ENCODE data around the gene TSBP1. TPM values are rescaled to one million over a fixed set of nuclear protein-coding genes. Genes with fewer than 3 reads are reported as not detected.
"Not testable (repeated sequence)": the region's sequence is repeated elsewhere in the genome, so short reads cannot be mapped to it uniquely, and the experiment has no call there.

TSBP1 gene
- total RNA-seq, 1 experiment from 2014 or later = not detected

GRCh38 chr6:32291543-32291942, 80.2 kb downstream of the TSBP1 start:
- no TSS peak for BruUV-seq (replicated peaks)
- no peaks in the 10 kb centered on the region for H3K4me1 Mint-ChIP-seq (ENCODE audit: insufficient read depth, unreplicated experiment)
- no peak for TF ChIP-seq CTCF (IDR thresholded peaks at IDR 0.05; ENCODE audit: unreplicated experiment)

GRCh38 chr6:32290886-32291450, 80.7 kb downstream of the TSBP1 start:
- peaks cover 83% of the 10 kb centered on the region for H3K27me3 Mint-ChIP-seq (ENCODE audit: insufficient read depth, unreplicated experiment)
- no peak overlapping the region for H3K27ac Mint-ChIP-seq (ENCODE audit: low read depth, unreplicated experiment)
- no TSS peak for BruUV-seq (replicated peaks)
- no peak for TF ChIP-seq CTCF (IDR thresholded peaks at IDR 0.05; ENCODE audit: unreplicated experiment)
- CTCF ChIA-PET = no interaction called here
- no peaks in the 10 kb centered on the region for H3K36me3 Mint-ChIP-seq (ENCODE audit: insufficient read depth, unreplicated experiment)
- H3K4me3 Mint-ChIP-seq (ENCODE audit: unreplicated experiment) = no peak overlapping the region
- H3K9me3 Mint-ChIP-seq (ENCODE audit: unreplicated experiment) = no peaks in the 10 kb centered on the region
- no peak for DNase-seq (ENCODE audit: unreplicated experiment)
- intact Hi-C loops (cut with micrococcal nuclease) = no loop called here
- POLR2A ChIA-PET = interaction anchor here (1.0 kb wide), 1 partner anchor 14 kb away, joined by 4 read pairs; no protein-coding TSS in a partner anchor
- H3K4me1 Mint-ChIP-seq (ENCODE audit: insufficient read depth, unreplicated experiment) = no peaks in the 10 kb centered on the region

More at GRCh38 chr6:32291543-32291942, 80.2 kb downstream of the TSBP1 start:
- intact Hi-C loops (cut with micrococcal nuclease) = no loop called here
- Mint-ChIP-seq H3K36me3 (ENCODE audit: insufficient read depth, unreplicated experiment) (no peaks in the 10 kb centered on the region), H3K27ac (ENCODE audit: low read depth, unreplicated experiment) (no peak overlapping the region), H3K9me3 (ENCODE audit: unreplicated experiment) (no peaks in the 10 kb centered on the region), H3K27me3 (ENCODE audit: insufficient read depth, unreplicated experiment) (peaks cover 80% of the 10 kb centered on the region), H3K4me3 (ENCODE audit: unreplicated experiment) (no peak overlapping the region)
- ChIA-PET CTCF (no interaction called here), POLR2A (no interaction called here)
- DNase-seq (ENCODE audit: unreplicated experiment) = no peak

- no TSS peak for BruUV-seq (replicated peaks)
- DNase-seq (ENCODE audit: unreplicated experiment) = no peak
- no peaks in the 10 kb centered on the region for H3K9me3 Mint-ChIP-seq (ENCODE audit: unreplicated experiment)
- H3K4me3 Mint-ChIP-seq (ENCODE audit: unreplicated experiment) = no peak overlapping the region
- H3K27ac Mint-ChIP-seq (ENCODE audit: low read depth, unreplicated experiment) = no peak overlapping the region
- ChIA-PET CTCF (no interaction called here), POLR2A (no interaction called here)
- intact Hi-C loops (cut with micrococcal nuclease) = no loop called here
- peaks cover 98% of the 10 kb centered on the region for H3K27me3 Mint-ChIP-seq (ENCODE audit: insufficient read depth, unreplicated experiment)
- H3K36me3 Mint-ChIP-seq (ENCODE audit: insufficient read depth, unreplicated experiment) = no peaks in the 10 kb centered on the region
- no peak for TF ChIP-seq CTCF (IDR thresholded peaks at IDR 0.05; ENCODE audit: unreplicated experiment)
- H3K4me1 Mint-ChIP-seq (ENCODE audit: insufficient read depth, unreplicated experiment) = no peaks in the 10 kb centered on the region
Measured at GRCh38 chr6:32288426-32288825, 83.3 kb downstream of the TSBP1 start.

- H3K36me3 Mint-ChIP-seq (ENCODE audit: insufficient read depth, unreplicated experiment); H3K9me3 Mint-ChIP-seq (ENCODE audit: unreplicated experiment); H3K4me1 Mint-ChIP-seq (ENCODE audit: insufficient read depth, unreplicated experiment); intact Hi-C loops (cut with micrococcal nuclease); DNase-seq (ENCODE audit: unreplicated experiment); H3K4me3 Mint-ChIP-seq (ENCODE audit: unreplicated experiment); H3K27ac Mint-ChIP-seq (ENCODE audit: low read depth, unreplicated experiment); POLR2A ChIA-PET; BruUV-seq (replicated peaks): not testable (repeated sequence)
- peaks cover 69% of the 10 kb centered on the region for H3K27me3 Mint-ChIP-seq (ENCODE audit: insufficient read depth, unreplicated experiment)
- CTCF ChIA-PET = interaction anchor here (1.1 kb wide), 1 partner anchor 28 kb away, joined by 3 read pairs; no protein-coding TSS in a partner anchor
Measured at GRCh38 chr6:32273801-32274577, 97.7 kb downstream of the TSBP1 start.

All from MCF 10A (cell line).